8988T (cell line): ENCODE data around the gene ATG7.
A peak's percentile ranks its signal among the peaks of the same experiment; 100 is the strongest.

Experiments used
- DNase-seq: peaks from one replicate; pipeline ENCODE4 v3.0.0; 2011

The ATG7 gene

GRCh38 chr3:11556851-11557644 lies 284.9 kb downstream of the ATG7 start:
- no peak for DNase-seq

- DNase-seq, result peak; percentile 76
Observed at GRCh38 chr3:11558002-11558401, 285.8 kb downstream of the ATG7 start.

GRCh38 chr3:11558411-11558903 lies 286.3 kb downstream of the ATG7 start:
- no peak for DNase-seq

GRCh38 chr3:11558918-11559815 lies 287.0 kb downstream of the ATG7 start:
- no peak for DNase-seq

GRCh38 chr3:11559816-11560633 lies 287.8 kb downstream of the ATG7 start:
- no peak for DNase-seq

- no peak for DNase-seq
Observed at GRCh38 chr3:11560746-11561145, 288.5 kb downstream of the ATG7 start.

- no peak for DNase-seq
Observed at GRCh38 chr3:11562277-11562881, 290.2 kb downstream of the ATG7 start.

- DNase-seq, result no peak
Observed at GRCh38 chr3:11563159-11563864, 291.1 kb downstream of the ATG7 start.

GRCh38 chr3:11563865-11564185 lies 291.6 kb downstream of the ATG7 start:
- no peak for DNase-seq

- no peak for DNase-seq
Observed at GRCh38 chr3:11564577-11565001, 292.4 kb downstream of the ATG7 start.

GRCh38 chr3:11565072-11565471 lies 292.9 kb downstream of the ATG7 start:
- no peak for DNase-seq

- no peak for DNase-seq
Observed at GRCh38 chr3:11565492-11565891, 293.3 kb downstream of the ATG7 start.

- DNase-seq, result no peak
Observed at GRCh38 chr3:11565932-11566331, 293.7 kb downstream of the ATG7 start.

- DNase-seq, result no peak
Observed at GRCh38 chr3:11566478-11566877, 294.3 kb downstream of the ATG7 start.

- no peak for DNase-seq
Observed at GRCh38 chr3:11566916-11567315, 294.7 kb downstream of the ATG7 start.

- peak; percentile 92 for DNase-seq
Observed at GRCh38 chr3:11567516-11568467, 295.6 kb downstream of the ATG7 start.

- peak; percentile 92 for DNase-seq
Observed at GRCh38 chr3:11568503-11569155, 296.4 kb downstream of the ATG7 start.

GRCh38 chr3:11569156-11569741 lies 297.1 kb downstream of the ATG7 start:
- DNase-seq, result no peak

GRCh38 chr3:11570251-11570650 lies 298.1 kb downstream of the ATG7 start:
- DNase-seq, result no peak
